MM.1S (cell line): ENCODE measurements around the gene TRAFD1.

Experiments used
- CTCF ChIP-seq: fragments of 300-600 bp; sonication (generic); IDR thresholded peaks from 2 replicates; pipeline ENCODE4 v1.5.1; 2016; ENCODE audit warnings: antibody characterized with exemption, low read length, mixed read lengths
- EZH2 ChIP-seq: fragments of 300-600 bp; sonication (generic); optimal IDR thresholded peaks from 2 replicates; pipeline ENCODE3; 2017; ENCODE audit warnings: low read depth, mild to moderate bottlenecking, antibody characterized with exemption, low read length, mixed read lengths
- EZH2phosphoT487 ChIP-seq: fragments of 300-600 bp; sonication (generic); IDR thresholded peaks from 2 replicates; pipeline ENCODE4 v1.6.1; 2018; ENCODE audit warnings: antibody characterized with exemption, low read length

- TF ChIP-seq CTCF, result no peak
- TF ChIP-seq EZH2, result no peak
- no peak for TF ChIP-seq EZH2phosphoT487
These were observed 40.3 kb downstream of the TRAFD1 start for GRCh38 chr12:112165624-112166023.
